Activated CD4-positive, alpha-beta T cell treated with anti-CD3 and anti-CD28 coated beads, Interleukin-2, amount 50 U/mL, for 4 hours (primary cell): ENCODE results near the gene C5orf63.
"Not testable (repeated sequence)": the region's sequence is repeated elsewhere in the genome, so short reads cannot be mapped to it uniquely, and the experiment has no call there.

Source experiments
- DNase-seq, 2 experiments: peaks; one replicate each; pipeline ENCODE4 v3.0.0-alpha.2; 2020

Gene C5orf63

GRCh38 chr5:127005282-127005681 lies 68.0 kb downstream of the C5orf63 start:
- DNase-seq = not testable (repeated sequence)

GRCh38 chr5:127004721-127005120 lies 68.6 kb downstream of the C5orf63 start:
- DNase-seq = no peak

- DNase-seq = no peak
Observed at GRCh38 chr5:127003798-127004495, 69.4 kb downstream of the C5orf63 start.

GRCh38 chr5:127002390-127002789 lies 70.9 kb downstream of the C5orf63 start:
- DNase-seq = no peak

- no peak for DNase-seq
Observed at GRCh38 chr5:127001621-127002296, 71.5 kb downstream of the C5orf63 start.
